Skin epidermis (tissue), 12 donors: ENCODE measurements around the gene DUS3L.

Source experiments
- H3K27ac ChIP-seq, 21 experiments: fragments of 200-600 bp; sonication (generic) in 11 of 21; one replicate each; pipeline ENCODE4 v1.5.0; 2020; ENCODE audit warnings: mild to moderate bottlenecking in 3 of 21, inconsistent platforms in 2 of 21, moderate library complexity in 2 of 21
- H3K4me3 ChIP-seq, 7 experiments: fragments of 200-600 bp; sonication (generic) in 2 of 7; one replicate each; pipeline ENCODE4 v1.5.0; 2020; ENCODE audit warnings: inconsistent platforms in 2 of 7, mild to moderate bottlenecking in 2 of 7, moderate library complexity in 1 of 7

Gene DUS3L

GRCh38 chr19:5790559-5791520 lies at the start of gene DUS3L:
Gene DUS3L (minus strand): TSS chr19:5791163. CDS start chr19:5791141, 22 bp downstream.
- peak within 1 kb of the TSS; percentile 83 to 99 (median 96) for H3K27ac ChIP-seq
- H3K4me3 ChIP-seq = peak within 1 kb of the TSS; percentile 51 to 90 (median 73)

- Histone ChIP-seq H3K4me3 (no peak within 1 kb of the TSS), H3K27ac (no peak within 1 kb of the TSS)
Measured at GRCh38 chr19:5839065-5840017, 48.4 kb upstream of the DUS3L start, which contains the start of gene FUT6. Gene FUT6 (minus strand): TSS chr19:5839702. CDS start chr19:5832567, 7,135 bp downstream.

- H3K27ac ChIP-seq = no peak overlapping the region
- H3K4me3 ChIP-seq = no peak overlapping the region
Measured at GRCh38 chr19:5838353-5839064, 47.5 kb upstream of the DUS3L start.

- Histone ChIP-seq H3K4me3 (no peak overlapping the region), H3K27ac (no peak overlapping the region)
Measured at GRCh38 chr19:5837761-5838352, 46.9 kb upstream of the DUS3L start.

GRCh38 chr19:5832527-5833216 lies 41.7 kb upstream of the DUS3L start:
- Histone ChIP-seq H3K4me3 (no peak overlapping the region), H3K27ac (no peak overlapping the region)

- Histone ChIP-seq H3K27ac (no peak overlapping the region), H3K4me3 (no peak overlapping the region)
Measured at GRCh38 chr19:5832061-5832460, 41.1 kb upstream of the DUS3L start.

GRCh38 chr19:5831159-5831558 lies 40.2 kb upstream of the DUS3L start:
- Histone ChIP-seq H3K27ac (no peak overlapping the region), H3K4me3 (no peak overlapping the region)

- Histone ChIP-seq H3K4me3 (no peak overlapping the region), H3K27ac (no peak overlapping the region)
Measured at GRCh38 chr19:5829567-5830310, 38.8 kb upstream of the DUS3L start.

GRCh38 chr19:5828661-5829566 lies 38.0 kb upstream of the DUS3L start:
- H3K27ac ChIP-seq = peak overlapping the region; percentile 17 to 93 (median 78)
- peak overlapping the region; percentile 31 to 62 (median 45) for H3K4me3 ChIP-seq

- peak overlapping the region; percentile 17 to 93 (median 78) for H3K27ac ChIP-seq
- H3K4me3 ChIP-seq = peak overlapping the region; percentile 31 to 62 (median 45)
Measured at GRCh38 chr19:5827891-5828660, 37.1 kb upstream of the DUS3L start.

- peak overlapping the region in 8 of 21 experiments; percentile 75 to 93 (median 86) for H3K27ac ChIP-seq
- H3K4me3 ChIP-seq = peak overlapping the region in 6 of 7 experiments; percentile 31 to 62 (median 48)
Measured at GRCh38 chr19:5827342-5827890, 36.5 kb upstream of the DUS3L start.

- Histone ChIP-seq H3K27ac (no peak overlapping the region), H3K4me3 (peak overlapping the region in 1 of 7 experiments; percentile 31)
Measured at GRCh38 chr19:5826531-5827341, 35.8 kb upstream of the DUS3L start.

- peak overlapping the region in 1 of 21 experiments; percentile 76 for H3K27ac ChIP-seq
- no peak overlapping the region for H3K4me3 ChIP-seq
Measured at GRCh38 chr19:5825178-5825577, 34.2 kb upstream of the DUS3L start.

GRCh38 chr19:5824751-5825150 lies 33.8 kb upstream of the DUS3L start:
- Histone ChIP-seq H3K4me3 (no peak overlapping the region), H3K27ac (no peak overlapping the region)
